PC-3 (cell line): ENCODE data around the gene SEMA3F.

Experiments
- EZH2 ChIP-seq: fragments of 300-600 bp; sonication (generic); IDR thresholded peaks from one replicate; pipeline ENCODE4 v1.6.1; 2017; ENCODE audit warnings: antibody characterized with exemption, mild to moderate bottlenecking, low read length; ENCODE audit not compliant: unreplicated experiment
- TF ChIP-seq, protein P1 (sequence below): fragments of 300-600 bp; sonication (generic); conservative IDR thresholded peaks from 2 replicates; pipeline ENCODE4 v1.5.1; 2017; ENCODE audit warnings: antibody characterized with exemption, low read depth, mild to moderate bottlenecking, low read length

- no peak for TF ChIP-seq EZH2
- TF ChIP-seq, protein P1, sequence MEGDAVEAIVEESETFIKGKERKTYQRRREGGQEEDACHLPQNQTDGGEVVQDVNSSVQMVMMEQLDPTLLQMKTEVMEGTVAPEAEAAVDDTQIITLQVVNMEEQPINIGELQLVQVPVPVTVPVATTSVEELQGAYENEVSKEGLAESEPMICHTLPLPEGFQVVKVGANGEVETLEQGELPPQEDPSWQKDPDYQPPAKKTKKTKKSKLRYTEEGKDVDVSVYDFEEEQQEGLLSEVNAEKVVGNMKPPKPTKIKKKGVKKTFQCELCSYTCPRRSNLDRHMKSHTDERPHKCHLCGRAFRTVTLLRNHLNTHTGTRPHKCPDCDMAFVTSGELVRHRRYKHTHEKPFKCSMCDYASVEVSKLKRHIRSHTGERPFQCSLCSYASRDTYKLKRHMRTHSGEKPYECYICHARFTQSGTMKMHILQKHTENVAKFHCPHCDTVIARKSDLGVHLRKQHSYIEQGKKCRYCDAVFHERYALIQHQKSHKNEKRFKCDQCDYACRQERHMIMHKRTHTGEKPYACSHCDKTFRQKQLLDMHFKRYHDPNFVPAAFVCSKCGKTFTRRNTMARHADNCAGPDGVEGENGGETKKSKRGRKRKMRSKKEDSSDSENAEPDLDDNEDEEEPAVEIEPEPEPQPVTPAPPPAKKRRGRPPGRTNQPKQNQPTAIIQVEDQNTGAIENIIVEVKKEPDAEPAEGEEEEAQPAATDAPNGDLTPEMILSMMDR: no peak
Observed at GRCh38 chr3:50120364-50121071, 34.6 kb upstream of the SEMA3F start.
